Stimulated activated CD8-positive, alpha-beta memory T cell treated with anti-CD3 and anti-CD28 coated beads, Interleukin-4, amount 100 ng/mL, for 24 hours (primary cell): ENCODE data around the gene AGBL1.
"Not testable (repeated sequence)": the region's sequence is repeated elsewhere in the genome, so short reads cannot be mapped to it uniquely, and the experiment has no call there.

Experiments used
- DNase-seq: peaks from one replicate; pipeline ENCODE4 v3.0.0-alpha.2; 2020; ENCODE audit warnings: low read depth

Gene AGBL1

DNA sequence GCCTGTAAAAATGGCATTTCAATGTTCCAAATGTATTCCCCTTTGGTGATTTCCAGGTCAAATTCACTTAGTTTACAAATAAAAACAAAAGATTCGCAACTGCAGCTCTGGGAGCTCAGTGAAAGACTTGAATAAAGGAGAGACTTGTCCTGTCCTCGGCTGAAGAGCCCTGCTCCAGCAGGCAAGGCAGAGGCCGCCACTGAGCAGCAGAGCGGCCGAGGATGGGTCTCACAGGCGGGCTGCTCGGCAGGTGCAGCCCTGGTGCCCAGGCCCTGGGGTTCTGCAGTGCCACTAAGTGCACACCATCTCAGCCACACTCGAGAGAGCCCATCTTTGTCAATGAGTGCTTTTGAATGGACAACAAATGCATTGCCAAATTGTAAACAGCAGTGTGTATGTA, 856.2 kb downstream of the AGBL1 start:
- DNase-seq: no peak

DNA sequence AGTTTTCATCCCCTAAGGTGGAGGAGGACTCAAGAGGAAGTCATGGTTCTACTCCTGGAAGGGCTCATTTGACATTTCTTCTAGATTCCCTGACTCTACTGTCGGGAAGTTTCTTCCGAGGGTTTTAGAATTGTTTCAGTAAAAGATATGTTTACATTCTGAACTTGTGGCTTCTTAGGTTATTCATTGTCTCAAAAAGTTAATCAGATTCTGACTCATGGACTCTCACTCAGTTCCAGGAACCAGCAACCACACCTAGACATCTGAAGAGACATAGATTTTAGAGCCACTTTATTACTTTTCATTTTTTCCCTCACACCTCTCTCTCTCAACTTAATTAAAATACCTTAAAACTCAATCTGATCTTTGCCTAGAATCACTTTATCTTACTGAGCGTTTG, 862.6 kb downstream of the AGBL1 start:
- no peak for DNase-seq

- no peak for DNase-seq
Observed at GRCh38 chr15:86948719-86949118, 869.0 kb downstream of the AGBL1 start.

DNA sequence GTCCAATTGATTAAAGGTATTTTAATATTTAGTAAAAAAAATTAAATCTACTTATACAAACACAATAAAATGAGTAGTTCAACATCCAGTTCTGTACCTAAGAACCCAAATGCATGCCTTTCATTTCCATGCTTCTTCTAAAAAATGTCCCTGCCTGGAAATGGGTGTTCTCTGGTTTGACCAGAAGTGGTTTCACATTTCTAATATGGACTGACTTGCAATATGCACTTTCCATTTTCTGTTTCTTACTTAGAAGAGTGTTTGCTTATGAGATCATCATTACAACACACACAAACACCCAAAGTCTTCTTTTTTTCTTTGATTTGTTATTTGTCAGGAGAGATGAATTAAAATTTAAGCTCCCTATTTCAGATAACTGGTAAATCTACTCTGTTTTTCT, 879.6 kb downstream of the AGBL1 start:
- DNase-seq: no peak

GRCh38 chr15:86961669-86962068, 882.0 kb downstream of the AGBL1 start:
- DNase-seq: no peak

- DNase-seq: no peak
Observed at GRCh38 chr15:86964271-86964670, 884.6 kb downstream of the AGBL1 start.

DNA sequence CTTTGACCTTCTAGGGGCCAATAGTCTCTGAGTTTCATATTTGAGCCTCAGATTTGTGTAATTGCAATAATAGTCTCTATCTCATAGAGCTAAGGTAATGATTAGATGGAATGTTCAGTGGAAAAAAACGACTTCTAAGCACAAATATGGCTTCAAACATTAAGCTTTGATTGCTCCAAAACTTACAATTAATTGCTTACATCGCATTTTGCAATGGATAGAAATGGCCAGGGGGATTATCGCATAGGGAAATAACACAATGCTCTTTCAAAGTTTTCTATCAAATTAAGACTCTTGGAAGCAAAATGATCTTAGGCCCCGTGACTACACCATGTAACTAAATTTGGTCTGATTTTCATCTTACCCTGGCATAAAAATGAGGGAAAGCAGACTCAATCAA, 888.6 kb downstream of the AGBL1 start:
- no peak for DNase-seq

GRCh38 chr15:86969364-86969763, 889.7 kb downstream of the AGBL1 start:
- DNase-seq: no peak

GRCh38 chr15:86973284-86973844, 893.7 kb downstream of the AGBL1 start:
- DNase-seq: no peak

DNA sequence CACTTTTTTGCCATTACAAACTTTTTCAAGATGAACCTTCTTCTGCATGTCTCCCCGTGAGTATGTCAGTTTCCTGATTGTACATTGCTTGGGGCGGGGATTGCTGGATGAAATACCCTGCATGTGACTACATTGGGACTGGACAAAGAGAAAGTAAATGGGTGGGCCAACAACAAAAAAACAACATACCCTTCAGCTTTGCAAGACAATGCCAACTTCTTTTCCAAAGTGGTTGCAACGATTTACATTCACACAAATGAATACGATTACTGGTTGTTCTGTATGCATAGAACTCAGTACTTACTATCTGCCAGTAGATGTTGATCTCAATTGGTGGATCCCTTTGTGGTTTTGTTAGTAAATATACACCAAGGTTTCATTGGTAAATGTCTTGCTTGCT, 908.4 kb downstream of the AGBL1 start:
- DNase-seq: no peak

- no peak for DNase-seq
Observed at GRCh38 chr15:87021751-87022150, 942.1 kb downstream of the AGBL1 start.

- DNase-seq: no peak
Observed at GRCh38 chr15:87031540-87032230, 952.0 kb downstream of the AGBL1 start.

GRCh38 chr15:87032295-87032694, 952.6 kb downstream of the AGBL1 start:
- no peak for DNase-seq

DNA sequence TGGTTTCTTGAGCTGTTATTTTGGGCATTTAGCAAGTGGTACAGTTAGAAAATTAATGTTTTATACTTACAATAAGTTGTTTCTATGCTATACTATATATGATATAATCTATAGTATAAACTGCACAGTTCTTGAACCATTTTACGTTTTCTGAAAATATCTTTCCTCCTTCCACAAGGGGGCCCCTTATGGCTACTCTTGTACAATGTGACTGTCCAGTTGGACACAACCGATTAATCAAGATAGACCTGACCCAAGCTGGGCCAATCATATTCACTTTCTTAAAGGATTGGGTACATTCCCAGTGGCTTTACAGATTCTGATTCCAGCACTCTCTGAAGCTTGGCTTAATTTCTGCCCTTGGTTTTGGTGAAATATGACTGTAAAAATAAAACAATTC, 953.4 kb downstream of the AGBL1 start:
- DNase-seq: no peak

DNA sequence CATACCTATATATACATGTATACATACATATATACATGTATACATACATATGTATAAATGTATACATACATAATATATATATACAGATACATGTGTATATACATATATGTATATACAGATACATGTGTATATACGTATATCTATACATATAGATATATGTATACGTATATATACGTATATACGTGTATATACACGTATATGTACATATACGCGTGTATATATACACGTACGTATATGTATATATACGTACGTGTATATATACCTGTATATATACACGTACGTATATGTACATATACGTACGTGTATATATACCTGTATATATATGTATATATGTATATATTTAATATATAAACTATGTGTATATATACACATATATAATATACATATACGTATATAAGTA, 955.2 kb downstream of the AGBL1 start:
- DNase-seq: no peak

- DNase-seq: no peak
Observed at GRCh38 chr15:87038404-87038803, 958.7 kb downstream of the AGBL1 start.

- not testable (repeated sequence) for DNase-seq
Observed at GRCh38 chr15:87042619-87043018, 962.9 kb downstream of the AGBL1 start.

DNA sequence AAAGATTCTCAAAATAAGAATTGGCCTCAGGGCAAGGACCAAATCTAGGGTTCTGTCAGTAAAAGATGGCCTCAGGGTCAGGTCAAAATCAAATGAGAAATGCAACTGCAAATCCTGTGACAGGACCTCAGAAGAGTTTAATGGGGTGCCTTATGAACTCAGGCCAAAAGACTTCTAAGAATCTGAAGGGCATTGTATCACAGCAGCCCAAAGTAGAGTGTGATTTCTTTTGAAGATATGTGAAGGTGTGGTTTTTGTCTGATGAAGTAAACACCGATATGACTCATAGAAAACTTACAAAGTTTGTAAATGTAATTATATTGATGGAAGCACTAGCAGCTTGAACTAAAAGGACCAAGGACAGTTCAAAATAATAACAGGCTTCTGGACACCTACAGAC, 966.1 kb downstream of the AGBL1 start:
- DNase-seq: no peak

GRCh38 chr15:87047203-87047965, 967.7 kb downstream of the AGBL1 start:
- no peak for DNase-seq
